Measurements from ENCODE around the gene CALN1.

CALN1 gene

DNA sequence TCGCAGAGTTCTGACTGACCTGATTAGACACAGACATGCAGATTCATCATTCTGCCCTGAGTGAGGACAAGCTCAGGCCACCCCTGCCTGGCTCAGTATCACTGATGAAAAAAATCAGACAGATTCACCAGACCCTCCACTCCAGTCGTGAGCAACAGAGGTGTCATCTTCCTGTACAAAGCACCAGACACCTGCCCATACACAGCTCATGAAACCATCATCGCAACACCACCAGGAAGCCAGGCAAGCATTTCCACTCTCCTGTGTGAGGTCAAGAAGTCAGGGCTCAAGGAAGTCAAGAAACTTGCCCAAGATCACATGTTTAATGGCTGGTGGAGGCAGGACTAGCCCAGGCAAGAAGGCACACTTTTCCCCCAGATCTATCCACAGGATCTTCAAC, 163.0 kb downstream of the CALN1 start:
- no peaks in the 10 kb centered on the region for H3K27me3 ChIP-seq (ENCODE audit: control insufficient read depth, insufficient read depth, low read length)
- no peaks in the 10 kb centered on the region for H3K9me3 ChIP-seq (ENCODE audit: control insufficient read depth, insufficient read depth, low read length)
- no CpG with 5 or more reads among the region's 3 CpGs for WGBS (ENCODE audit: insufficient coverage, insufficient read length)
- no peak overlapping the region for H3K27ac ChIP-seq (ENCODE audit: low read length)
- H3K4me1 ChIP-seq (ENCODE audit: control insufficient read depth, insufficient read depth, low read length), result no peaks in the 10 kb centered on the region
- no peak overlapping the region for H3K4me3 ChIP-seq (ENCODE audit: low read length)
- DNase-seq (ENCODE audit: low read depth, low spot score), result no peak
- H3K36me3 ChIP-seq (ENCODE audit: control insufficient read depth, insufficient read depth, low read length), result no peaks in the 10 kb centered on the region

GRCh38 chr7:72244826-72245398, 167.2 kb downstream of the CALN1 start:
- Histone ChIP-seq H3K9me3 (ENCODE audit: control insufficient read depth, insufficient read depth, low read length) (no peaks in the 10 kb centered on the region), H3K36me3 (ENCODE audit: control insufficient read depth, insufficient read depth, low read length) (no peaks in the 10 kb centered on the region), H3K4me1 (ENCODE audit: control insufficient read depth, insufficient read depth, low read length) (no peaks in the 10 kb centered on the region; the same call in 1 of the 2 replicates), H3K27me3 (ENCODE audit: control insufficient read depth, insufficient read depth, low read length) (no peaks in the 10 kb centered on the region), H3K4me3 (ENCODE audit: low read length) (no peak overlapping the region), H3K27ac (ENCODE audit: low read length) (no peak overlapping the region)
- no CpG with 5 or more reads among the region's 10 CpGs for WGBS (ENCODE audit: insufficient coverage, insufficient read length)
- DNase-seq (ENCODE audit: low read depth, low spot score), result no peak

GRCh38 chr7:72243329-72243728, 168.8 kb downstream of the CALN1 start:
- Histone ChIP-seq H3K4me1 (ENCODE audit: control insufficient read depth, insufficient read depth, low read length) (no peaks in the 10 kb centered on the region; the same call in 1 of the 2 replicates), H3K27me3 (ENCODE audit: control insufficient read depth, insufficient read depth, low read length) (no peaks in the 10 kb centered on the region), H3K36me3 (ENCODE audit: control insufficient read depth, insufficient read depth, low read length) (no peaks in the 10 kb centered on the region), H3K27ac (ENCODE audit: low read length) (no peak overlapping the region), H3K4me3 (ENCODE audit: low read length) (no peak overlapping the region), H3K9me3 (ENCODE audit: control insufficient read depth, insufficient read depth, low read length) (no peaks in the 10 kb centered on the region)
- DNase-seq (ENCODE audit: low read depth, low spot score), result no peak
- no CpG with 5 or more reads among the region's 6 CpGs for WGBS (ENCODE audit: insufficient coverage, insufficient read length)

DNA sequence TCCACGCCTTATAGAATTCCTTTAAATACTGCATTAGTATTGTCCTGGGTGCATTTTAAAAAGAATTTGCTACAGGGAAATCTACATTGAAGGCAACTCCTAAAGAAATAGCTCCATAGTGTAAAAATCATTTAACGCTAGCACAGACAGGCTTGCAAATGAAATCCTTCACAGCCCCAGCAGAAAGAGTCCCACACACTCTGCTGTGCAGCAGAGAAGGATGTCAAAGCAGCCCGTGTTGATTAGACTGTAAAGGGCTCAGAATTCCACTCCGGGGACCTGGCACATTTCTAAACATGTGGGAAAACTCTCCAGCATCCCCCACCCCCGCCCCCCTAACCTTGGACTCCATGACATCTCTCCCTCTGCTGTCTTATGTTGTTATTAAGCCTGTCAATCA, 176.8 kb downstream of the CALN1 start:
- DNase-seq (ENCODE audit: low read depth, low spot score), result no peak

GRCh38 chr7:72234086-72234485, 178.1 kb downstream of the CALN1 start:
- no CpG with 5 or more reads among the region's 3 CpGs for WGBS (ENCODE audit: insufficient coverage, insufficient read length)
- Histone ChIP-seq H3K27ac (ENCODE audit: low read length) (no peak overlapping the region), H3K4me1 (ENCODE audit: control insufficient read depth, insufficient read depth, low read length) (no peaks in the 10 kb centered on the region), H3K36me3 (ENCODE audit: control insufficient read depth, insufficient read depth, low read length) (no peaks in the 10 kb centered on the region), H3K27me3 (ENCODE audit: control insufficient read depth, insufficient read depth, low read length) (no peaks in the 10 kb centered on the region), H3K4me3 (ENCODE audit: low read length) (no peak overlapping the region), H3K9me3 (ENCODE audit: control insufficient read depth, insufficient read depth, low read length) (no peaks in the 10 kb centered on the region)
- DNase-seq (ENCODE audit: low read depth, low spot score), result no peak

More for the DNA sequence above, 176.8 kb downstream of the CALN1 start:
- Histone ChIP-seq H3K4me1 (ENCODE audit: control insufficient read depth, insufficient read depth, low read length) (no peaks in the 10 kb centered on the region), H3K4me3 (ENCODE audit: low read length) (no peak overlapping the region), H3K27ac (ENCODE audit: low read length) (no peak overlapping the region), H3K36me3 (ENCODE audit: control insufficient read depth, insufficient read depth, low read length) (no peaks in the 10 kb centered on the region), H3K9me3 (ENCODE audit: control insufficient read depth, insufficient read depth, low read length) (no peaks in the 10 kb centered on the region), H3K27me3 (ENCODE audit: control insufficient read depth, insufficient read depth, low read length) (no peaks in the 10 kb centered on the region)
- WGBS (ENCODE audit: insufficient coverage, insufficient read length), result no CpG with 5 or more reads among the region's 5 CpGs

- no peaks in the 10 kb centered on the region for H3K9me3 ChIP-seq (ENCODE audit: control insufficient read depth, insufficient read depth, low read length)
- H3K4me1 ChIP-seq (ENCODE audit: control insufficient read depth, insufficient read depth, low read length), result no peaks in the 10 kb centered on the region
- no peak overlapping the region for H3K4me3 ChIP-seq (ENCODE audit: low read length)
- no CpG with 5 or more reads among the region's 4 CpGs for WGBS (ENCODE audit: insufficient coverage, insufficient read length)
- H3K27ac ChIP-seq (ENCODE audit: low read length), result no peak overlapping the region
- H3K36me3 ChIP-seq (ENCODE audit: control insufficient read depth, insufficient read depth, low read length), result no peaks in the 10 kb centered on the region
- no peak for DNase-seq (ENCODE audit: low read depth, low spot score)
- H3K27me3 ChIP-seq (ENCODE audit: control insufficient read depth, insufficient read depth, low read length), result no peaks in the 10 kb centered on the region
Measured at GRCh38 chr7:72230281-72230680, 181.9 kb downstream of the CALN1 start.

- no peaks in the 10 kb centered on the region for H3K36me3 ChIP-seq (ENCODE audit: control insufficient read depth, insufficient read depth, low read length)
- no peak overlapping the region for H3K27ac ChIP-seq (ENCODE audit: low read length)
- no CpG with 5 or more reads among the region's 2 CpGs for WGBS (ENCODE audit: insufficient coverage, insufficient read length)
- H3K4me1 ChIP-seq (ENCODE audit: control insufficient read depth, insufficient read depth, low read length), result no peaks in the 10 kb centered on the region
- no peak overlapping the region for H3K4me3 ChIP-seq (ENCODE audit: low read length)
- DNase-seq (ENCODE audit: low read depth, low spot score), result no peak
- no peaks in the 10 kb centered on the region for H3K9me3 ChIP-seq (ENCODE audit: control insufficient read depth, insufficient read depth, low read length)
- no peaks in the 10 kb centered on the region for H3K27me3 ChIP-seq (ENCODE audit: control insufficient read depth, insufficient read depth, low read length)
Measured at GRCh38 chr7:72223351-72223750, 188.8 kb downstream of the CALN1 start.

DNA sequence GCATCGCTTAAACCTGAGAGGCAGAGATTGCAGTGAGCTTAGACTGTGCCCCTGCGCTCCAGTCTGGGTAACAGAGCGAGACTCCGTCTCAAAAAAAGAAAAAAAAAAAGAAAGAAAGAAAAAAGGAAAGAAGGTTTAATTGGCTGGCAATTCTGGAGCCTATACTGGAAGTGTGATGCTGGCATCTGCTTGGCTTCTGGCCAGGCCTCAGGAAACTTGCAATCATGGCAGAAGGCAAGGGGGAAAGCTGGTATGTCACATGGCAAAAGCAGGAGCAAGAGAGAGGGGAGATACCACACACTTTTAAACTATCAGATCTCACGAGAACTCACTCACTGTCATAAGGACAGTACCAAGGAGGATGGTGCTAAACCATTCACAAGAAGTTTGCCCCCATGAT, 190.0 kb downstream of the CALN1 start:
- WGBS (ENCODE audit: insufficient coverage, insufficient read length), result no CpG with 5 or more reads among the region's 5 CpGs
- Histone ChIP-seq H3K36me3 (ENCODE audit: control insufficient read depth, insufficient read depth, low read length) (no peaks in the 10 kb centered on the region), H3K4me1 (ENCODE audit: control insufficient read depth, insufficient read depth, low read length) (no peaks in the 10 kb centered on the region), H3K9me3 (ENCODE audit: control insufficient read depth, insufficient read depth, low read length) (no peaks in the 10 kb centered on the region), H3K27me3 (ENCODE audit: control insufficient read depth, insufficient read depth, low read length) (no peaks in the 10 kb centered on the region), H3K27ac (ENCODE audit: low read length) (no peak overlapping the region), H3K4me3 (ENCODE audit: low read length) (no peak overlapping the region)
- no peak for DNase-seq (ENCODE audit: low read depth, low spot score)

DNA sequence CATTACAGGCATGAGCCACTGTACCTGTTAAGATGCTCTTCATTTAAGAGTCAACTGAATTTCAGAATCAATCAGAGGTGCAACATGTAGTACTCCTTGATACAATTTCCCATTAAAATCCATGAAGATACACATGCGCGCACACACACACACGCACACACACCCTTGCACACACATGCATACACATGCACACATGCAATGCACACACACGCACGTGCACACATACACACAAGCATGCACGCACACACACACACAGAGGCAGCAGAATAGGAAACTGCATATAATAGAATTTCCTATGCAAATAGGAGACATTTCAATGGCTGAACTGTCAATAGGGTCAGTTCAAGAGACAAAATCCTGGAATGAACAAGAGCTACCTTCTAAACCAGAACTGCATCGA, 192.6 kb downstream of the CALN1 start:
- Histone ChIP-seq H3K4me3 (ENCODE audit: low read length) (no peak overlapping the region), H3K27ac (ENCODE audit: low read length) (no peak overlapping the region), H3K4me1 (ENCODE audit: control insufficient read depth, insufficient read depth, low read length) (no peaks in the 10 kb centered on the region), H3K27me3 (ENCODE audit: control insufficient read depth, insufficient read depth, low read length) (no peaks in the 10 kb centered on the region), H3K9me3 (ENCODE audit: control insufficient read depth, insufficient read depth, low read length) (no peaks in the 10 kb centered on the region), H3K36me3 (ENCODE audit: control insufficient read depth, insufficient read depth, low read length) (no peaks in the 10 kb centered on the region)
- no peak for DNase-seq (ENCODE audit: low read depth, low spot score)
- no CpG with 5 or more reads among the region's 7 CpGs for WGBS (ENCODE audit: insufficient coverage, insufficient read length)

- H3K27ac ChIP-seq (ENCODE audit: low read length), result no peak overlapping the region
- no peaks in the 10 kb centered on the region for H3K4me1 ChIP-seq (ENCODE audit: control insufficient read depth, insufficient read depth, low read length)
- no CpG with 5 or more reads among the region's 5 CpGs for WGBS (ENCODE audit: insufficient coverage, insufficient read length)
- H3K36me3 ChIP-seq (ENCODE audit: control insufficient read depth, insufficient read depth, low read length), result no peaks in the 10 kb centered on the region
- DNase-seq (ENCODE audit: low read depth, low spot score), result no peak
- no peak overlapping the region for H3K4me3 ChIP-seq (ENCODE audit: low read length)
- H3K27me3 ChIP-seq (ENCODE audit: control insufficient read depth, insufficient read depth, low read length), result no peaks in the 10 kb centered on the region
- H3K9me3 ChIP-seq (ENCODE audit: control insufficient read depth, insufficient read depth, low read length), result no peaks in the 10 kb centered on the region
Measured at GRCh38 chr7:72217151-72217550, 195.0 kb downstream of the CALN1 start.

- WGBS (ENCODE audit: insufficient coverage, insufficient read length), result no CpG with 5 or more reads among the region's 5 CpGs
- H3K4me1 ChIP-seq (ENCODE audit: control insufficient read depth, insufficient read depth, low read length), result no peaks in the 10 kb centered on the region
Measured at GRCh38 chr7:72213769-72214168, 198.4 kb downstream of the CALN1 start.

More at GRCh38 chr7:72213769-72214168, 198.4 kb downstream of the CALN1 start:
- Histone ChIP-seq H3K27me3 (ENCODE audit: control insufficient read depth, insufficient read depth, low read length) (no peaks in the 10 kb centered on the region), H3K4me3 (ENCODE audit: low read length) (no peak overlapping the region), H3K27ac (ENCODE audit: low read length) (no peak overlapping the region), H3K36me3 (ENCODE audit: control insufficient read depth, insufficient read depth, low read length) (no peaks in the 10 kb centered on the region), H3K9me3 (ENCODE audit: control insufficient read depth, insufficient read depth, low read length) (no peaks in the 10 kb centered on the region)
- no peak for DNase-seq (ENCODE audit: low read depth, low spot score)

All from iPS DF 6.9 (cell line).